Activated naive CD8-positive, alpha-beta T cell treated with anti-CD3 and anti-CD28 coated beads for 36 hours (primary cell): ENCODE results near the gene NR4A3. TPM values are rescaled to one million over a fixed set of nuclear protein-coding genes. Genes with fewer than 3 reads are reported as not detected.
"Not testable (repeated sequence)": the region's sequence is repeated elsewhere in the genome, so short reads cannot be mapped to it uniquely, and the experiment has no call there.

Experiments
- DNase-seq: peaks from one replicate; pipeline ENCODE4 v3.0.0; 2021
- H3K27ac Mint-ChIP-seq: one replicate; pipeline ENCODE4 v1.8.0; 2022; ENCODE audit warnings: mild to moderate bottlenecking, moderate library complexity, mixed read lengths
- H3K27me3 Mint-ChIP-seq: one replicate; pipeline ENCODE4 v1.8.0; 2022; ENCODE audit warnings: mild to moderate bottlenecking, mixed read lengths
- H3K36me3 Mint-ChIP-seq: one replicate; pipeline ENCODE4 v1.8.0; 2021; ENCODE audit warnings: mild to moderate bottlenecking, mixed read lengths
- H3K4me1 Mint-ChIP-seq: one replicate; pipeline ENCODE4 v1.8.0; 2021; ENCODE audit warnings: mixed read lengths
- H3K4me3 Mint-ChIP-seq: one replicate; pipeline ENCODE4 v1.8.0; 2022; ENCODE audit warnings: mild to moderate bottlenecking, moderate library complexity, mixed read lengths
- H3K9me3 Mint-ChIP-seq: one replicate; pipeline ENCODE4 v1.8.0; 2022; ENCODE audit warnings: mixed read lengths
- total RNA-seq, 2 experiments: library from RNA; stranded (reverse); gene quantifications; one replicate each; pipeline ENCODE4 v1.2.3, GENCODE V29; 2021

NR4A3 gene
- total RNA-seq, 2 experiments from 2014 or later: 35.7 to 36.9 TPM

DNA sequence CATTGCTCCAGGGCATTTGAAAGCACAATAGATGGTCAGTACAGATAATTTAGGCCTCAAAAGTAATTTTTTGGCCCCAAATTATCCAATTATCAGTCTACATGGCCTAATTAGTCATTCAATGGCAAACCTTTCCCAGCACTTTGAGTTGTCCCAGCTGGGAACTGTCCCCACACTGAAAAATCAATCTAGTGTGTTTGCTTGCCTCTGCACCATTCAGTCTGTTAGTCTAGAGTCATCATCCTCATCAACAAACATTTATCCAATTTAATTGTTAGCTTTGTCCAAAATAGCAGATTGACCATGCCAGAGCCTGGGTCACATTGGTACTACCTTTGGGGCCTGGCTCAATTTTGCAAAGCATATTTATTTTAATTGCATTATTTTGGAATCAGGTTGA lies 13.9 kb downstream of the NR4A3 start:
- H3K27me3 Mint-ChIP-seq: no peaks in the 10 kb centered on the region
- H3K36me3 Mint-ChIP-seq: peaks cover 75% of the 10 kb centered on the region
- H3K4me3 Mint-ChIP-seq: no peak overlapping the region
- no peaks in the 10 kb centered on the region for H3K9me3 Mint-ChIP-seq
- H3K27ac Mint-ChIP-seq: no peak overlapping the region
- H3K4me1 Mint-ChIP-seq: peaks cover 5% of the 10 kb centered on the region
- no peak for DNase-seq

DNA sequence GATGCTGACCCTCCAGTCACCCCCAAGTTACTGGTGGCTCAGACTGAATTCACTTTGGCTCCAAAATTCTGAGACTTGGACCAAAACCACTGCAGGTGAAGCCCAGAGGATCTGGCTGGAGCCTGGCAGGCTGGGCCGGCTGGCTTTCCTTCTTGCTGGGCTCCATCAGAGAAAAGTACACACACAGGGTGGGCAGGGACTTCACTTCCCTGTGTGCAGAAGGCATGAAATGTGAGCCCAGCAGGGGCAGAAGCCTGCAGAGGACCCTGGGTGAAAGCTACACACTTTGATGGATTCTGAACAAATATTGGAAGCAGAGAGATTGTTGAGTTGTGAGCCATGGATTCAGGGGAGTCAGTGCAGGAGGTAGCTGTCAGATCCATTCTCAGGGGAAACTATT lies 18.4 kb downstream of the NR4A3 start:
- H3K36me3 Mint-ChIP-seq: peaks cover 69% of the 10 kb centered on the region
- no peaks in the 10 kb centered on the region for H3K4me1 Mint-ChIP-seq
- H3K27ac Mint-ChIP-seq: no peak overlapping the region
- H3K4me3 Mint-ChIP-seq: no peak overlapping the region
- H3K27me3 Mint-ChIP-seq: no peaks in the 10 kb centered on the region
- no peak for DNase-seq
- no peaks in the 10 kb centered on the region for H3K9me3 Mint-ChIP-seq

DNA sequence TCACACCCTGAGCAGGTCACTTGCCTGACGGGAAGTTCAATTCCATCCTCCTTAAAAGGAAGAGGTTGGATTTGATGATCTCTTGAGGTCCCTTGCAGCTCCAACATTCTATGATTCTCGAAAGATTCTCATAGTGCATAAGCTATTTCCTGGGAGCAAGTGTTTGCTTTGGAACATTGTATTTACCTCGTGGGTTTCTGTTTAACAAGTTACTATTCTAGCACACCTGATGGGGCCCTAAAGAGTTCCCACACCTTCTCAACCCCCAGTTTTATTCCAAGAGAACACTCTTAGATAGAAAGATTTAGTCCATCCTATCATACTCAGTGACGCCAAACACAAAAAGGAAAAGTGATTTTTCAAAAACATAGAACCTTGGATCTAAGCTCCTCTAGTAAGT lies 23.4 kb downstream of the NR4A3 start:
- Mint-ChIP-seq H3K4me3 (no peak overlapping the region), H3K4me1 (peaks cover 15% of the 10 kb centered on the region), H3K36me3 (peaks cover 74% of the 10 kb centered on the region), H3K27me3 (no peaks in the 10 kb centered on the region), H3K9me3 (no peaks in the 10 kb centered on the region), H3K27ac (no peak overlapping the region)
- DNase-seq: no peak

DNA sequence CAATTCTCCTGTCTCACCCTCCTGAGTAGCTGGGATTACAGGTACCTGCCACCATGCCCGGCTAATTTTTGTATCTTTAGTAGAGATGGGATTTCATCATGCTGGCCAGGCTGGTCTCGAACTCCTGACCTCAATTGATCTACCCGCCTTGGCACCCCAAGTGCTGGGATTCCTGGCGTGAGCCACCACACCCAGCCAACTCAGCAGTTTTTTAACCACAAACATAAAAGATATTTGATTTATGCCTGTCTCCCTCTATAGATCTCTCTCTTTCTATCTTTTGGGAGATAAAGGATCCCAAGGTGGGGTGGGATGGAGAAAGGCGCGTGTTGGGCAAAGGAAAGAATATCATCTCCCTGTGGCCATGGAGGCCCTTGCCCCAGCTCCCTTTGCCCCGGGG lies 26.8 kb downstream of the NR4A3 start:
- peaks cover 41% of the 10 kb centered on the region for H3K4me1 Mint-ChIP-seq
- H3K36me3 Mint-ChIP-seq: peaks cover 85% of the 10 kb centered on the region
- no peak overlapping the region for H3K4me3 Mint-ChIP-seq
- no peak for DNase-seq
- peaks cover 5% of the 10 kb centered on the region for H3K9me3 Mint-ChIP-seq
- H3K27me3 Mint-ChIP-seq: no peaks in the 10 kb centered on the region
- no peak overlapping the region for H3K27ac Mint-ChIP-seq

DNA sequence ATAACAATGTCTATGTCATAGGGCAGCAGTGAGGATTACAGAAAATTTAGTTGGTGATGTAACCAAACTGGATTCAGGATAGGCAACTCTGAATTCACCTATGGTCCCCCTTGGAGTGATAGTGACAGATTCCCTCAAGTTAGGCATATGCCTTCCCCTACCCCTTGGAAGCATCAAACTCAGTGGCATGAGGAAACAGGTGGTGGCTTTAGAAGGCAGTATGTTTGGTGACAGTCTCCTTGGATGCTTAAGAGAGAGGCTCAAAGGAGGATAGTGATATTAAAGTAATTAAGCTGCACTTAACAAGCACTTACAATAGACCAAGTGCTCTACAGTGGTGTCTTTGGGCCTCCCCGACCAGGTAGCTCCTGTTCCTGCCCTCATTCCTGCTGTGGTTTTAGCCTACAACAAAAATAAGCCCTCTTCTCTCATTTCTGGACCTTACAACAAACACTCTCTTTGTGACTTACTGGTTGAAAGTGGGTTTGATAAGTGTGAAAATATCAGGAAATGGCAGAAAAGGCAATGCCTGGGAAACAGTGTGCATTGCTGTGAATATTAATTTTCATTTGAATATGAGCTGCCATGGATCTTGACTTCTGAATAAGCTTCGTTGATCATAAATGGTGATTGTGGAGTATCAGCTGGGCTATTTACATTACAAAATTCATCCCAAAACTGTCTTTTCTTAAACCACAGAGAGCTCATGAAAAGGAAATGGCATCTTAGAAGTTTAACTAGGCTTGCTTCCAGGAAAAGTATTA lies 29.2 kb downstream of the NR4A3 start:
- peaks cover 41% of the 10 kb centered on the region for H3K4me1 Mint-ChIP-seq
- H3K27me3 Mint-ChIP-seq: no peaks in the 10 kb centered on the region
- H3K27ac Mint-ChIP-seq: peak overlapping the region; percentile 81
- H3K36me3 Mint-ChIP-seq: peaks cover 79% of the 10 kb centered on the region
- DNase-seq: no peak
- no peak overlapping the region for H3K4me3 Mint-ChIP-seq
- peaks cover 5% of the 10 kb centered on the region for H3K9me3 Mint-ChIP-seq

- Mint-ChIP-seq H3K27ac (peak overlapping the region; percentile 81), H3K9me3 (peaks cover 5% of the 10 kb centered on the region), H3K27me3 (no peaks in the 10 kb centered on the region), H3K4me3 (no peak overlapping the region), H3K36me3 (peaks cover 78% of the 10 kb centered on the region), H3K4me1 (peaks cover 41% of the 10 kb centered on the region)
- peak; percentile 41 for DNase-seq
Observed at GRCh38 chr9:99851500-99851822, 29.8 kb downstream of the NR4A3 start.

GRCh38 chr9:99852617-99853016 lies 30.9 kb downstream of the NR4A3 start:
- peaks cover 79% of the 10 kb centered on the region for H3K36me3 Mint-ChIP-seq
- H3K27ac Mint-ChIP-seq: peak overlapping the region; percentile 20
- peaks cover 5% of the 10 kb centered on the region for H3K9me3 Mint-ChIP-seq
- no peaks in the 10 kb centered on the region for H3K27me3 Mint-ChIP-seq
- no peak for DNase-seq
- no peak overlapping the region for H3K4me3 Mint-ChIP-seq
- peaks cover 41% of the 10 kb centered on the region for H3K4me1 Mint-ChIP-seq

DNA sequence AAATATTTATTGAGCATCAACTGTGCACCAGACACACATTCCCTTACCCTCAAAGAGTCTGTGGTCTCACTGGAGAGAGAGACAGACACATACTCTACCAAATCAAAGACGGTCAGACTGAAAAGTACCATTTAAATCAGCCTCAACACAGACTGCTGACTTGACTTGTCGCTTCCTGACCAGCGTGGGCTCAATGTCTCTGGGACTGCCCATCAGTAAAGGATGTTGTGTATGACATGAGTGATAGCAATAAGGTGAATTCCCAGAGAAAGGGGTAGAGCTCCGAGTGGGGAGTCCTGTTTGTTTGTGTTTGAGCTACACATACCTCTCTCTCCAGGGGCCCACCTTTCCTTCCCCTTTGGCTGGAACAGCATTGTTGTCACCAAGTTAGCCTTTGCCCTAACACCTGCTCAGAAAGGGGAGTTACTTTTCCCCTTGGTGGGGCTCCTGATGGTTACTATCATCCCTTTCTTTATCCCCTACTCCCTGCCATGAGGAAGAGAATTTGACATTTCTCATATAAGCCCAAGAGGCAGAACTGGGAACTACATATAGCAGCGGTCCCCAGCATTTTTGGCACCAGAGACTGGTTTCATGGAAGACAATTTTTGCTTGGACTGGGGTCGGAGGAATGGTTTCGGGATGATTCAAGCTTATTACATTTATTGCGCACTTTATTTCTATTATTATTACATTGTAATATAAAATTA lies 33.9 kb downstream of the NR4A3 start:
- Mint-ChIP-seq H3K27ac (no peak overlapping the region), H3K4me3 (no peak overlapping the region), H3K4me1 (peaks cover 21% of the 10 kb centered on the region), H3K27me3 (no peaks in the 10 kb centered on the region), H3K9me3 (peaks cover 5% of the 10 kb centered on the region), H3K36me3 (peaks cover 66% of the 10 kb centered on the region)
- no peak for DNase-seq

GRCh38 chr9:99857576-99857975 lies 35.9 kb downstream of the NR4A3 start:
- not testable (repeated sequence) for H3K27me3 Mint-ChIP-seq, DNase-seq, H3K4me3 Mint-ChIP-seq, H3K4me1 Mint-ChIP-seq, H3K9me3 Mint-ChIP-seq, H3K27ac Mint-ChIP-seq
- peaks cover 62% of the 10 kb centered on the region for H3K36me3 Mint-ChIP-seq

DNA sequence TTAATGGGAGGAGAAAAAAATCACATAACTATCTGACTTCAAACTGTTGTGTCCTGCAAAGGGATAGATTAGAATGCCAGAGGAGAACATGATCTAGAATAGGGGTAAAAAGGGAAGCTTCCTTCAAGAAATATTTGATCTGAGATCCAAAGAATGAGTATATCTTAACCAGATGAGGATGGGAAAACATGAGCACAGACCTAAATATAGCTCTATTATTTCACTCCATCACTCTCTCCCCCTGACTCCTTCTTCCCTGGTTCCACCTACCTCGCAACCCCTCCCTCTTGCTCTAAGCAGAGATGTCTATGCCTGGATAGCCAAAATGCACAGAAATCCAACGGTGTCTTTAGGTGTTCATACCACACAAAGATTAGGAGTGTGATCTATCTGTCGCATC lies 36.4 kb downstream of the NR4A3 start:
- Mint-ChIP-seq H3K9me3 (no peaks in the 10 kb centered on the region), H3K4me3 (no peak overlapping the region), H3K27ac (no peak overlapping the region), H3K36me3 (peaks cover 62% of the 10 kb centered on the region), H3K4me1 (no peaks in the 10 kb centered on the region), H3K27me3 (no peaks in the 10 kb centered on the region)
- no peak for DNase-seq

- Mint-ChIP-seq H3K27ac (no peak overlapping the region), H3K36me3 (peaks cover 72% of the 10 kb centered on the region), H3K9me3 (no peaks in the 10 kb centered on the region), H3K4me1 (no peaks in the 10 kb centered on the region), H3K4me3 (no peak overlapping the region), H3K27me3 (no peaks in the 10 kb centered on the region)
- no peak for DNase-seq
Observed at GRCh38 chr9:99859243-99859980, 37.7 kb downstream of the NR4A3 start.

- no peak overlapping the region for H3K4me3 Mint-ChIP-seq
- H3K9me3 Mint-ChIP-seq: no peaks in the 10 kb centered on the region
- H3K27me3 Mint-ChIP-seq: no peaks in the 10 kb centered on the region
- no peak for DNase-seq
- H3K27ac Mint-ChIP-seq: no peak overlapping the region
- H3K36me3 Mint-ChIP-seq: peaks cover 67% of the 10 kb centered on the region
- H3K4me1 Mint-ChIP-seq: no peaks in the 10 kb centered on the region
Observed at GRCh38 chr9:99860266-99860665, 38.6 kb downstream of the NR4A3 start.

GRCh38 chr9:99863955-99864354 lies 42.3 kb downstream of the NR4A3 start:
- peaks cover 45% of the 10 kb centered on the region for H3K36me3 Mint-ChIP-seq
- no peak overlapping the region for H3K4me3 Mint-ChIP-seq
- no peaks in the 10 kb centered on the region for H3K27me3 Mint-ChIP-seq
- no peak for DNase-seq
- peaks cover 16% of the 10 kb centered on the region for H3K4me1 Mint-ChIP-seq
- no peaks in the 10 kb centered on the region for H3K9me3 Mint-ChIP-seq
- no peak overlapping the region for H3K27ac Mint-ChIP-seq

DNA sequence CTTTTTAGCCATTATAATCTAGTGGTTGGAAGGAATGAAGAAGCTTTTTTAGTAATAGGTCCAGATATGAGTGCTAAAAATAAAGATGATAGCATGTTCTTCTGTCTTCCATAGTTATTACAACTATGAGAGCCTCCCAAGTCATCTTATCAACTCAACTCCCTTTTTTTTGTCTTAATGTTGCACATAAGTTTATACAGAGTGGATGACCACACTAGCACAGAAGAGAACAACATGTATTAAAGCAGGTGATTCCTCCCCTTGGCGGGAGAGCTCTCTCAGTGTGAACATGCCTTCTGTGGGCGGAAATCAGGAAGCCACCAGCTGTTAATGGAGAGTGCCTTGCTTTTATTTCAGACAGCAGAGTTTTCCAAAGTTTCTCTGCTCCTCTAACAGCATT lies 44.7 kb downstream of the NR4A3 start:
- DNase-seq: no peak
- Mint-ChIP-seq H3K4me1 (peaks cover 16% of the 10 kb centered on the region), H3K27me3 (no peaks in the 10 kb centered on the region), H3K27ac (no peak overlapping the region), H3K36me3 (peaks cover 30% of the 10 kb centered on the region), H3K9me3 (no peaks in the 10 kb centered on the region), H3K4me3 (no peak overlapping the region)

- no peaks in the 10 kb centered on the region for H3K27me3 Mint-ChIP-seq
- no peak for DNase-seq
- H3K9me3 Mint-ChIP-seq: no peaks in the 10 kb centered on the region
- peaks cover 16% of the 10 kb centered on the region for H3K4me1 Mint-ChIP-seq
- no peak overlapping the region for H3K4me3 Mint-ChIP-seq
- H3K36me3 Mint-ChIP-seq: peaks cover 21% of the 10 kb centered on the region
- no peak overlapping the region for H3K27ac Mint-ChIP-seq
Observed at GRCh38 chr9:99867536-99867935, 45.9 kb downstream of the NR4A3 start.
